ENCODE measurements around the gene PUM1. TPM values are rescaled to one million over a fixed set of nuclear protein-coding genes. Genes with fewer than 3 reads are reported as not detected.

PUM1 gene
- total RNA-seq, 1 donor: 61.1 TPM

DNA sequence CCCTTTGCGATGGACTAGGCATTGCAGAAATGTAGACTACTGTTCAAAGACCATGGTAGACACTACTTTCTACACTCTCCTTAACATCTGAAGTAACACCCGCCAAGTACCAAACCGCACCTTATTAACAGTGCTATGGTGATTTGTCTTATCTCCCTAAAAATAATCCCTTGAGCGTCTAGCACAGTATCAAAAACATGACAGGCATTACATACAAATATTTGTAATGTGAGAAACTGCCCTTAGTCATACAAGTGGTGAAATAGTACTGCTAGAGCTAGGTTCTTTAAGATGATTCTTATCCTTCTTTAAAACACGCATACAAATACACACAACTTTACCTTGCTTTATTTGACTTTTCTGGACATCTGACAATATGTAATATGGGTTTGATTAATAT is 27.2 kb downstream of the PUM1 start:
- H3K4me3 ChIP-seq (ENCODE audit: low read depth, low read length): no peak overlapping the region
- DNase-seq (ENCODE audit: low read depth): peak; percentile 69
- TF ChIP-seq, protein P1, sequence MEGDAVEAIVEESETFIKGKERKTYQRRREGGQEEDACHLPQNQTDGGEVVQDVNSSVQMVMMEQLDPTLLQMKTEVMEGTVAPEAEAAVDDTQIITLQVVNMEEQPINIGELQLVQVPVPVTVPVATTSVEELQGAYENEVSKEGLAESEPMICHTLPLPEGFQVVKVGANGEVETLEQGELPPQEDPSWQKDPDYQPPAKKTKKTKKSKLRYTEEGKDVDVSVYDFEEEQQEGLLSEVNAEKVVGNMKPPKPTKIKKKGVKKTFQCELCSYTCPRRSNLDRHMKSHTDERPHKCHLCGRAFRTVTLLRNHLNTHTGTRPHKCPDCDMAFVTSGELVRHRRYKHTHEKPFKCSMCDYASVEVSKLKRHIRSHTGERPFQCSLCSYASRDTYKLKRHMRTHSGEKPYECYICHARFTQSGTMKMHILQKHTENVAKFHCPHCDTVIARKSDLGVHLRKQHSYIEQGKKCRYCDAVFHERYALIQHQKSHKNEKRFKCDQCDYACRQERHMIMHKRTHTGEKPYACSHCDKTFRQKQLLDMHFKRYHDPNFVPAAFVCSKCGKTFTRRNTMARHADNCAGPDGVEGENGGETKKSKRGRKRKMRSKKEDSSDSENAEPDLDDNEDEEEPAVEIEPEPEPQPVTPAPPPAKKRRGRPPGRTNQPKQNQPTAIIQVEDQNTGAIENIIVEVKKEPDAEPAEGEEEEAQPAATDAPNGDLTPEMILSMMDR (IDR thresholded peaks at IDR 0.05; ENCODE audit: insufficient read depth, low read length): no peak

DNA sequence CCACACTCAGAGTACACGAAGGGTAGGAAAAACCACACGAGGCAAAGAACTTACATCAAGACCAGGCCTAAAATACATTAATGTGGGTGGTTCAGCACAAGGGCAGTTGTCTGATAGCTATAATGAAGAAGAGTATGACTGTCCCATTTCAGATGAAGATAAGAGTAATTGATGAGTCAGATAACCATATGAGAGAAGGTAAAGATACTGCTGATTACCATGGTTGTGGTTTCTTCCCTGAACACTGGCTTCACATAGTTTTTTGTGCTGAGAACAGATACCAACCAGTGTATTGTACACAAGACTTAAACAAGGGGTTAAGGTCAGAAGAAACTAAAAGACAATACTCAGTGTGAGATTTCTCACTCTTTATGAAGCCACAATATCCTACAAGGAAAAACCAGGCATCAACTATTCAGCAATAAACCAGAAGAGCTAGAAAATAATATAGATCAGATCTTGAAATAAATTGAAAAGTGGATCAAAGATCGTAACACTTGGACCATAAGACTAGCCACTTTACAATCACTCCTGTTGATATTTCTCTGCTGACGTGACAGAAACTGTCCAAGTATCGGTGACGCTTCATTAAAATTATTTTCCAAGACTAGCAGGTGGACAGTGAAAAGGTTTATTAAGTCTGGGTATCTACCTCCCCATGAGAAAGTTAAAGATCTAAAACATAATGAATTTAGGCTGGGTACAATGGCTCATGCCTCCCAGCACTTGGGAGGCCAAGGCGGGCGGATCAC is 28.6 kb downstream of the PUM1 start:
- H3K4me3 ChIP-seq (ENCODE audit: low read depth, low read length): no peak overlapping the region
- DNase-seq (ENCODE audit: low read depth): no peak
- TF ChIP-seq, protein P1 (IDR thresholded peaks at IDR 0.05; ENCODE audit: insufficient read depth, low read length): no peak

DNA sequence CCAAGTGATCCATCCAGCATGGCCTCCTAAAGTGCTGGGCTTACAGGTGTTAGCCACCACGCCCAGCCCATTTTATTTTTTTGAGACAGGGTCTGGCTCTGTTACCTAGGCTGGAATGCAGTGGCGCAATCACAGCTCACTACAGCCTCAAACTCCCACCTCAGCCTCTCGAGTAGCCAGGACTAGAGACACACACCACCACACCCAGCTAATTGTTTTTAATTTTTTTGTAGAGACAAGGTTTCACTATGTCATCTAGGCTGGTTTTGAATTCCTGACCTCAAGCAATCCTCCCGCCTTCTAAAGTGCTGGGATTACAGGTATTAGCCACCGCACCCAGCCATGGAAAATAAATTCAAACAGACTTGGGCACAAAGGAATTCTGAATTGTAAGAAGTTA is 31.9 kb downstream of the PUM1 start:
- no peak overlapping the region for H3K4me3 ChIP-seq (ENCODE audit: low read depth, low read length)
- no peak for DNase-seq (ENCODE audit: low read depth)
- TF ChIP-seq, protein P1 (IDR thresholded peaks at IDR 0.05; ENCODE audit: insufficient read depth, low read length): no peak

DNA sequence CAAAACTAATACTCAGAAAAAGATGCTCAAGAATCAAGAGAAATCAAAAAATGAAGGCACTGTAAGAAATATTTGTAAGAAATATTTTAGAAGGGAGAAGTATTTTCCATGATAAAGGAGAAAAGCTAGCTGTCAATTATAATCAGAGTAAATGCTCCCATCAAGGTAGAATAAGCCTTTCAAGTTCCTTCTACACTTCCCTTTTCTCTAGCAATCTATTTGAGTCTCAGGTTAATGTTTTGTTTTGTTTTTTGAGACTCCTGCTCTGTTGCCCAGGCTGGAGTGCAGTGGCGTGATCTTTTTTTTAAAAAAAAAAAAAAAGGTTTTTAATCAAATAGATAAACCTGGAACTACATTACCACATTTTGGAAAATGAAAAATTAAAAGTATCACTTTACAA is 33.3 kb downstream of the PUM1 start:
- no peak overlapping the region for H3K4me3 ChIP-seq (ENCODE audit: low read depth, low read length)
- DNase-seq (ENCODE audit: low read depth): no peak
- TF ChIP-seq, protein P1 (IDR thresholded peaks at IDR 0.05; ENCODE audit: insufficient read depth, low read length): no peak

DNA sequence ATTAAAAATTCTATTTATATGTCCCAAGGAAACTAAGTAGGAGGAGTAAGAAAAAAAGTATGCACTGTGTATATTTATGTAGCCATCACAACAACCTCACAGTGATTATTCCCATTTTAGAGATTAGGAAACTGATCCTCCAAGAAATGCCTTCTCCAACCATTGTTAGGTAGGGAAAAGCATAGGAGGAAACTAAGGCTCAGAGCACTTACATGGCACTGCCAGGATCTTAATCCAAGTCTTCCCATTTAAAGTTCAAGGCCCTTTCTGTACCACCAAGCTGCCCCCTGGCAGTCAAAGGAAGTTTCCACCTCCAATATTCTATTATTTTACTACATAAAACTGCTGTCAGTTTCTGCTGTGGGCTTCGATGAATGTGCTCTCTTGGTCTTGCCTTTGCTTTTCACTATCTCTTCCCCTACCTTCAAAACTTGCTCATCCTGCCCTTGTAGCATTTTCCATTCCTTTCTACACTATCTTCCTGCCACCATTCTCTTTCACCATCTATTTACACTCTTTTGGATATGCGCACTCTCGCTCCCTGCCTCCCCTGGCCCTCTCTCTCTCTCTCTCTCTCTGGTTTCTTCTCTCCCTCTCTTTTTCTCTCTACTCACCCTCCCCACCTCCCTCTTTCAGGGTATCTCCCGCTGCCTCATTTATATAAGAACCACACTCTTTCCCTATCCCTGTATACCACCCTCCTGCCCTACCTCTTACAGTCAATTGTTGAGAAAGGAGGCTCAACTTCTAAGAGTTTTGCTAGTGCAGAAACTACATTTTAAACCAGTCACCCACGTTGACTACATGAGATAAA is 34.0 kb downstream of the PUM1 start:
- TF ChIP-seq, protein P1 (IDR thresholded peaks at IDR 0.05; ENCODE audit: insufficient read depth, low read length): no peak
- H3K4me3 ChIP-seq (ENCODE audit: low read depth, low read length): no peak overlapping the region
- no peak for DNase-seq (ENCODE audit: low read depth)

DNA sequence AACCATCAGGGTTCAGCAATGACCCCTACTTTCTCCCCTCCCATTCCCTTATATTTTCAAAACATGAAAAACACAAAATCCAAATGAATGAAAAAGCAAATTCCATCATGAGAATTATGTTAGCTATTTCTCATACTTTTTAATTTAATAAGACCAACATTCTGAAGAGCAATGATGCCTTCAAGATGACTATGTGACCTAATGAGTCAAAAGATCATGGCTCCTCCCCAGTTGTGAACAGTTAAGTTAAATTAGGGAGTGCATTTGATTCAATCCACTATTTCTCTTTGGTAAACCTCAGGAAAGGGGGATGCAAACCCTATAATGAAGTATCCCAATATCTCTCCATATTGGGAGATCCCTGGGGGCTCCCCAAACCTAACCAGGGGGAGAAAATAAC is 36.5 kb downstream of the PUM1 start:
- DNase-seq (ENCODE audit: low read depth): no peak
- TF ChIP-seq, protein P1 (IDR thresholded peaks at IDR 0.05; ENCODE audit: insufficient read depth, low read length): no peak
- no peak overlapping the region for H3K4me3 ChIP-seq (ENCODE audit: low read depth, low read length)
